Testis (tissue), 2 donors: ENCODE measurements around the gene TGM3.
A peak's percentile ranks its signal among the peaks of the same experiment; 100 is the strongest.

Source experiments
- POLR2A ChIP-seq: fragments of 450-650 bp; IDR thresholded peaks from one replicate; pipeline ENCODE4 v1.6.1; 2017; ENCODE audit warnings: antibody characterized with exemption, mild to moderate bottlenecking, moderate library complexity
- TF ChIP-seq, protein P1 (sequence below), 3 experiments: fragments of 450-650 bp in 2 of 3; fragments of 200-600 bp in 1 of 3; sonication (generic) in 1 of 3; IDR thresholded peaks; one replicate each; pipeline ENCODE4 v1.5.1; 2016 to 2019; ENCODE audit warnings: antibody characterized with exemption in 3 of 3, mild to moderate bottlenecking in 2 of 3, moderate library complexity in 1 of 3

DNA sequence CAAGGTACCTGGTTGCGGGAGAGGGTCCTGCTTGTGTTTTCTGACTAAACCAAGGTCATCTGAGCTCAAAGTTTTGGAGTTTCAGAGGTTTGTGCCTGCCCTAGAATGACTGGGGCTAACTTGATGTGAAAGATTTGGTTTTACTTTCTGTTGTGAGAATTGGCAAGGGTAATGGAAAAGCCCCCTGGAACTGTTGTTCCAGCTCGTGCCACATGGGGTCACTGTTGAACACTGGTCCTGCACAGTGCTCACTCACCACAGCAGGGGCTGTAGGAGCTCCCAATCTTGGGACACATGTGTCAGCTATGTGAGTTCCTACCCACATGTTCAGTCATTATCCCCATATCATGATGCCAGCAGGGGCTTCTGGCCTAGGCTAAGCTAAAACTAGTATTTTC lies 91.4 kb downstream of the TGM3 start:
- TF ChIP-seq POLR2A: no peak
- TF ChIP-seq, protein P1, sequence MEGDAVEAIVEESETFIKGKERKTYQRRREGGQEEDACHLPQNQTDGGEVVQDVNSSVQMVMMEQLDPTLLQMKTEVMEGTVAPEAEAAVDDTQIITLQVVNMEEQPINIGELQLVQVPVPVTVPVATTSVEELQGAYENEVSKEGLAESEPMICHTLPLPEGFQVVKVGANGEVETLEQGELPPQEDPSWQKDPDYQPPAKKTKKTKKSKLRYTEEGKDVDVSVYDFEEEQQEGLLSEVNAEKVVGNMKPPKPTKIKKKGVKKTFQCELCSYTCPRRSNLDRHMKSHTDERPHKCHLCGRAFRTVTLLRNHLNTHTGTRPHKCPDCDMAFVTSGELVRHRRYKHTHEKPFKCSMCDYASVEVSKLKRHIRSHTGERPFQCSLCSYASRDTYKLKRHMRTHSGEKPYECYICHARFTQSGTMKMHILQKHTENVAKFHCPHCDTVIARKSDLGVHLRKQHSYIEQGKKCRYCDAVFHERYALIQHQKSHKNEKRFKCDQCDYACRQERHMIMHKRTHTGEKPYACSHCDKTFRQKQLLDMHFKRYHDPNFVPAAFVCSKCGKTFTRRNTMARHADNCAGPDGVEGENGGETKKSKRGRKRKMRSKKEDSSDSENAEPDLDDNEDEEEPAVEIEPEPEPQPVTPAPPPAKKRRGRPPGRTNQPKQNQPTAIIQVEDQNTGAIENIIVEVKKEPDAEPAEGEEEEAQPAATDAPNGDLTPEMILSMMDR (IDR thresholded peaks at IDR 0.05): peak in 1 of 3 experiments; percentile 40
